GM19467 (cell line): ENCODE measurements around the gene SEC63.
"Not testable (repeated sequence)": the region's sequence is repeated elsewhere in the genome, so short reads cannot be mapped to it uniquely, and the experiment has no call there.

ENCODE experiments used
- ATAC-seq: cut with Tn5 transposase; IDR thresholded peaks from one replicate; pipeline ENCODE4 v1.9.1; 2021; ENCODE audit warnings: mild to moderate bottlenecking, moderate library complexity; ENCODE audit not compliant: unreplicated experiment

Gene SEC63

GRCh38 chr6:107864226-107865127 is 93.5 kb downstream of the SEC63 start:
- no peak for ATAC-seq

- no peak for ATAC-seq
Observed at GRCh38 chr6:107862383-107862782, 95.6 kb downstream of the SEC63 start.

- not testable (repeated sequence) for ATAC-seq
Observed at GRCh38 chr6:107860963-107861362, 97.0 kb downstream of the SEC63 start.

- ATAC-seq = not testable (repeated sequence)
Observed at GRCh38 chr6:107860144-107860543, 97.9 kb downstream of the SEC63 start.

GRCh38 chr6:107853230-107853629 is 104.8 kb downstream of the SEC63 start:
- ATAC-seq = no peak

- no peak for ATAC-seq
Observed at GRCh38 chr6:107849325-107849724, 108.7 kb downstream of the SEC63 start.

GRCh38 chr6:107847844-107848802 is 109.9 kb downstream of the SEC63 start:
- ATAC-seq = peak; percentile 73

GRCh38 chr6:107846262-107846795 is 111.7 kb downstream of the SEC63 start:
- ATAC-seq = no peak

GRCh38 chr6:107845777-107846176 is 112.2 kb downstream of the SEC63 start:
- ATAC-seq = no peak

GRCh38 chr6:107843400-107843799 is 114.6 kb downstream of the SEC63 start:
- no peak for ATAC-seq

GRCh38 chr6:107841275-107841670 is 116.7 kb downstream of the SEC63 start:
- no peak for ATAC-seq

GRCh38 chr6:107840636-107841274 is 117.3 kb downstream of the SEC63 start:
- no peak for ATAC-seq

GRCh38 chr6:107833136-107833535 is 124.9 kb downstream of the SEC63 start:
- ATAC-seq = no peak

GRCh38 chr6:107832151-107833056 is 125.6 kb downstream of the SEC63 start:
- ATAC-seq = no peak

GRCh38 chr6:107830060-107830459 is 127.9 kb downstream of the SEC63 start:
- no peak for ATAC-seq

GRCh38 chr6:107827541-107827940 is 130.5 kb downstream of the SEC63 start:
- ATAC-seq = no peak

- no peak for ATAC-seq
Observed at GRCh38 chr6:107823047-107823557, 134.9 kb downstream of the SEC63 start.

GRCh38 chr6:107822176-107823046 is 135.6 kb downstream of the SEC63 start:
- peak; percentile 40 for ATAC-seq

- ATAC-seq = no peak
Observed at GRCh38 chr6:107821591-107821990, 136.4 kb downstream of the SEC63 start.
